HG02610 (cell line): ENCODE measurements around the gene CYP26B1.

ENCODE experiments used
- ATAC-seq: cut with Tn5 transposase; IDR thresholded peaks from one replicate; pipeline ENCODE4 v1.9.1; 2021; ENCODE audit warnings: mild to moderate bottlenecking, moderate library complexity; ENCODE audit not compliant: unreplicated experiment

The CYP26B1 gene

DNA sequence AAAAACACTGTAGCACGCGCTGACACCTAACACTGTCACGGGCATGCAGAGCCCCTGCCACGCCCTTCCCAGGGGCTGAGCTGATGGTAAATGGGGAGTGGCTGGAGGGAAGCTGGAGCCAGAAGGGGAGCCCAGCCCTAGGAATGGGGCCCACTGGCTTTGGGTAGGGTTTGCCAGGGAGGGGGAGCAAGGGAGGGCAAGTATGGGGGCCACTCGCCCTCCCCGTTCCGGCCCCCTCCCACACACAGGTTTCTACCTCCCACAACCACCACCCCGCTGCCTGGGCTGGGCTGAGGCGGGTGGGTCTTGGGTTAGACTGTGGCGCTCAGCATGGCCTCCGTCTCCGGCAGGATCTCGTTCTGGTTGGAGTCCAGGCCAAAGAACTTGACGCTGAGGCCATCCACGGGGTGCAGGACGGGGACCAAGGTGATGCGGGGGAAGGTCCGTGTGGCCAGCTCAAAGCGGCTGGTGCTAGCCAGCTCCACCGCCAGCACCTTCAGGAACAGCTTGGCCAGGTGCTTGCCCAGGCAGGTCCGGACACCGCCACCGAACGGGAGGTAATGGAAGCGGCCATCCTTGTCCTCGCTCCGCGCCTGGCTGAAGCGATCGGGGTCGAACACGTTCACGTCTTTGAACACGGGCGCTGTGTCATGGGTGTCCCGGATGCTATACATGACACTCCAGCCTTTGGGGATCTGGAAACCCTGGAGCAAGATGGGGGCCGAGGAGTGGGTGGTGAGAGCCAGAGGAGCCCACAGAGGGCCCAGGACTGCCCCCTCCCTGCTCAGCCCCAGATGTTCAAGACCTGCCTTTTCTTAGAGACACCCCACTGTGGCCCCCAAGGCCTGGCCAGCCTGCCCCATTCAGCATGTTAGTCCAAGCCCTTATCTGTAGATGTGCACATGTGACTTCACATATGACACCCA lies 15.5 kb downstream of the CYP26B1 start:
- ATAC-seq = no peak

DNA sequence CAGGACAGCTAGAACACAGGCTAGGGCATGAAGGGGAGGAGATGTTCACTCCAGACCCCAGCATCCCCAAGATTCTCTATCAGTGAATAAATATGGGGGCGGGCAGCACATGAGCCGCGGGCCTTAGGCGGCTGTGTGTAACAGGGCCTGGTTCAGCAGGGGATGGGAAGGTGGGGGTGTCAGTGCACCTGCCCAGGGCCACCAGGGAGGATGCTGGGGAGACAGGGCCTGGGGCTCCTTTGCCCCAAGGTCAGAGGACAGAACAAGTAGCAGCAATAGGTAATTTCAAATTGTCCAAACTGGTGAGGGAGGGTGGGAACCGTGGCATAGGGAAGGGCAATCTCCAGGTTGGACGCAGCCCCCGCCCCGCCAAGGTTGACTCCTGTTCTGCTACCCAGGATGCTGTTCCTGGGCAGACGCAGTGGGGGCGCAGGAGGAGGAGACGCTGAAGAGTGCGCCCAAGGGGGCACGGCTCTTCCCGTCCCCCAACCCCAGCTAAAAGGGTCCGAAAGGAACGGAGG lies 16.2 kb downstream of the CYP26B1 start:
- ATAC-seq = no peak

DNA sequence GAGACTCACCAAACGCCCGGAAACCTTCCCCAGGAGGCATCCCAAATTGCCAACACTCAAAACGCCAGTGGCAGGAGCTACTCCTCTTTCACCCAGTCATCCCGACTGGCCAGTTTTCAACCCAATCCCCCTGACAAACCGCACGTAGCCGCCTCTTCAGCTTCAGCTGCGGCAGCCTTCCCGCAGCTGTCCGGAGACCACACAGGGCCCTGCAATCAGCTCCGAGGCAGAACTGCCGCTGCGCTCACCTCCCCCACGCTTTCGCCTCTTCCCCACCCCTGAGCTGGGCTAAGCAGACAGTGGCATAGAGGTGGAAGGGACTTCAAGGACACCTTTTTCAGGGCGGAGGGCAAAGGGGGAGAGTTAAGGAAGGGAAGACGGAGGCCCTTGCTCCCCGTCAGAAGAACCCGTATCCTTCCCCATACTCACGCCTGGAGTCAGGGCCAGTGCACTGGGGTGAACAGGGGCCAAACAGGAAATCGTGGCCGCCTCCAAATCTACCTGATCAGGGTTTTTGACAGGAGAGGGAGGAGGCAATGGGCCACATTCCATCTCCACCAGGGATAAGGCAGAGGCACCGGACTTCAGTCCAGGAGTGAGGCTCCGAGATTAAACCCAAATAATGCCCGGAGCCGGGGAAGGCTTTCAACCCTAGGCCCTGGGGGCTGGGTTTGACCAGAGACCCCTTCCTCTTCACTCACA lies 16.9 kb downstream of the CYP26B1 start:
- ATAC-seq = no peak

DNA sequence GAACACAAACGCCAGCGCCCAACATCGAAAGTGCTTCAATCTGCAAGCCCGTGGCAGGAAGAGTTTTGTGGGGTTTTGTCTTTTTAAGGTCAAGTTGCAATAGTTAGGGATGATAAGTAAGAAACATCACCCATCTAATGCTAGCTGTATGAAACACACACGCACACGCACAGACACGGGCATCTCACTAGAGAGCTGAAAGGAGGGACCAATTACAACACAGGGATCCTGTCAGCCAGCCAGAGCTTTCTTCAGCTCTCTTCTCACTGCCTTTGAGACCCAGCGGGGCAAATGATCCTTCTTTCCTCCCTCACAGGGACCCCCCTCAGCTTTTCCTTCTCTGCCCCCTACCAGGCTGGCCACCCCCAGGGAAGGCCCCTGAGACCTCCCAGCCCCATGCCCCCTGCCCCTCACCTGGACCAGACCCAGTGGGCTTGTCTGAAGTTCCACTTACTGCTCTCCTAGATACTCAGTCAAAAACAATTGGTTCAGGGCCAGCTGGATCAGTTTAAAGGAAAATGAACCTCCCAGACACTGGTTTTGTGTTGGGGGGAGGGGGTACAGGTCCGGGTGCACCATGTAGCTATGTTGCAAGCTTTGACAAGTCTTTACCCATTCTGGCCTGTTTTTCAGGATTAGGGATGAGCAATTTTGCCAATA lies 17.9 kb downstream of the CYP26B1 start:
- no peak for ATAC-seq

DNA sequence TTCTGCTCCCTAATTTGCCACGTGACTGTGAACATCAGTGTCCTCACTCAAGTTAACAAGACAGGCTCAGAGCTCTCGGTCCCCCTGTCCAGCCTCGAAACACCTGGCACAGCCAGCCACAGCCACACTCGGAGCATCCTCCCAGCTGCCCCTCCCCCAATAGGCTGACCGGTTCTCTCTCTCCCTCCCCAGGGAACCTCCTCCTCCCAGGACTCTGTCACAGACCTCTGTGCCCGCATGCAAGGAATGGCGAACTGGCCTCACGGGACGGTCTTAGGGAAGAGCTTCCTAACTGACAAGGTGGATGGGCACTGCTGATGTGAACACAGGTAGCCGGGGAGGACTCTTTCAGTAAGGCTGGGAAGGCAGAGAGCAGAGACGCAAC lies 18.8 kb downstream of the CYP26B1 start:
- no peak for ATAC-seq

DNA sequence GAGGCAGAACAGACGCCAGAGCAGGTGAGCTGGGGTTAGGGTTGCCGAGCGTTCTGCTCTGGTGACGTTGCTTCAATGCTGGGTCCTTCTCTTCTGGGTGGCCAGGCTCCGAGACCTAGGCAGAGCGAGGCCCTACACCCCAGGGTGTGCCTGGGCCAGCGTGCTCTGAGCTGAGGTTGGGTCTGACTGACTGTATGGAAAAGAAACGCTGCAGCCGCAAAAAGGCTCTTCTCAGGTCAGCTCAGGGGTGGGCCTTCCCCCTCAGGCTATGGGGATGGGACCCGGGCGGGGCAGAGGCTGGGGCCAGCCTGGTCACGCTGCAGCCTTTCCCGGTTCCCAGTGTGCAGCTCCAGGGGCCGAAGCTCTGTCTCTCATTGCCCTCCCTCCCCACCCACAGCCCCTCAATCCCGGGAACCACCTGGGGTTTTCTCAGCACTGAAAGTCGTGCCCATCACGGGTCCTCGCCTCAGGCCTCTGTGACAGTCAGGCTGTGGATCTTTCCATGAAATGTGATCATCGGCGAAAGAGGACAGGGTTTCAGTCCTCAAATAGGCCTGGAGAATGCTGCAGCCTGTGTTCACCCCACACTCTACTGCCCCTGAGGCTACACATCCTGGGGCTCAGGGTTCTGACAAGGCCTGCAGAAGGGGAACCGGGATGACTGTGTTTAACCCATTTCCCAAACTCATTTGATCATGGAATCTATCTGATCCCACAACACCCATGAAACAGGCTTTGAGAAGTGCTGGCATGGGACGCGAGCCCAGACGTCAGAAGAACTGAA lies 19.4 kb downstream of the CYP26B1 start:
- no peak for ATAC-seq

DNA sequence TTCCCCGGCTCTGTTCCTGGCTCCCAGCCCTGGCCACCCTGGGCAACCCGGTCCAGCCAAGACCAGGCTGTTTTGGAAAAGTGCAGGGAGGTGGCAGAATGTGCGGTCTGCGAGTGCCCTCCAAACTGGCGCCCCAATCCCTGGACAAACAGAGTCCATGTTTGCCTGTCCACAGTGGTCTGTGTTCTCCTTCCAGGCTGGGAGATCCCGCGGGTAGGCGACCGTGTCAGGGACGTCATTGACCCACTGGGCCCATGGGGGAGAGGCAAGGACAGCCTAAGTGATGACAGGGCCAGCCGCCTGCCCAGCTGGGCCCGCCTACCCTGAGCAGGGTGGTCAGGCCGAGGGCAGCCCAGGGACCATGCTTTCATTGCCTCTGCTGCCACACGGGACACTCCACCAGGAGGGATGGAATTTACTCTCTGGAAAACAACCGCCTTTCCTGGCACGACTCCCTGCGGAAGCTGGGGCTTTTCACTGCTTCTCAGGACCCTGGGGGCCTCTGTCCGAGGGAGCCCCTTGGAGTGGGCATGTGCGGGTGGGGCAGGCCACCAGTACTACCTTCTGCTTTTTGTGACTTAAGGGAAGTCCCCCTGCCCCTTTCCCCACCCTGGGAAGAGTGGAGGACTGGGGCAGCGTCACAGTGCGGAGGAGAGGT lies 20.1 kb downstream of the CYP26B1 start:
- no peak for ATAC-seq

DNA sequence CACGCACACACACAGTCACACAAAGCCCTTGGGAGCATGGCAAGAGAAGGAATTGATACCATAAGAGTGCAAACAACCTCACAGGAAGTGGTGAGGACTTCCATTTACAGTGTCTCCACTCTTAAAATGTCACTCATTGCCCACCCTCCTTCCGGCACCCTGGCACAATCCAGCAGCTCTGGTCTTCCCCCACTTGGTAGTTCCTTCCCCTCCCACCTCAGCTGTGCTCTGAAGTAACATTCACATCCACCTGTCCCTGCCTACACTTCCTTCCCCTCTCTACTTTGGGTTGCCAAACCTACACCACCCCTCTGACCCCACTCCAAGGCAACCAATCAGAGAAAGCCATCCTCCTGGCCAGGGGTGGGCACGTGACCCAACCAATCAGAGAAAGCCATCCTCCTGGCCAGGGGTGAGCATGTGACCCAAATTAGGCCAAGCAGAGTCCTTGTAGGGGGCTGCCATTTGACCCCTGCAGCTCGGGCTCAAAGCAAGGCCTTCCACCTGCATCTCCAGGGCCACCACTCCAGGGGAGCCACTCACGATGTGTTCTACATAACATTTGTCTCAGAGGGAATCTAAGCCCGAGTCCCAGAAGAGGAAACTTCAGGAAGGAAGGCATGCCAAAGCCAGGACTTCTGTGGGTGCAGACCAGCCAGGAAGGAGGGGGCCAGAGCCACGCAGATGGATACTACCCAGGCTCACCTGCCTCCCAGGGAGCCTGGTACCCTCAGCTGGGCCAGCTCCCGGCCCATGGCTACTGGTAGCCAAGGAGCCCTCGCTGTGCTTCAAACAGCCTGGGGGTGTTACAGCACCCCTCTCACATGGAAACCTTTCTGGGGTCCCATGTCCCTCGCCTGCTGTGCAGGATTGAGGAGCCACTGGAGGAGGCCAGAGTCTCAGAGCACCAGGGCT lies 21.2 kb downstream of the CYP26B1 start:
- ATAC-seq = no peak

DNA sequence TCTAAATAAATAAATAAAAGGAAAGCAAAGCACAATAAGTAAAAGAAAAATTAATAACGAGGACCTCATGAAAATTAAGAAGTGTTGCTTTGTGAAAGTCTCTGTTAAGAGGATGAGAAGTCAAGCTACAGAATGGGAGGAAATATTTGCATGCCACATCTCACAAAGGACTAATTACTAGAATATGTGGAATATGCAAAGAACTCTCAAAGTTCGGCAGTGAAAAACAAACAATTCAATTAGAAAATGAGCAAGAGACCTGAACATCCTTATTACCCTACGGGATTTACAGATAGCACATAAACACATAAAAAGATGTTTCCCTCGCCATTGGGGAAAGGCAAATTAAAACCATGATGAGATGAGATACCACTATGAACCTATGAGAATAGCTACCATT lies 23.3 kb downstream of the CYP26B1 start:
- ATAC-seq = no peak

DNA sequence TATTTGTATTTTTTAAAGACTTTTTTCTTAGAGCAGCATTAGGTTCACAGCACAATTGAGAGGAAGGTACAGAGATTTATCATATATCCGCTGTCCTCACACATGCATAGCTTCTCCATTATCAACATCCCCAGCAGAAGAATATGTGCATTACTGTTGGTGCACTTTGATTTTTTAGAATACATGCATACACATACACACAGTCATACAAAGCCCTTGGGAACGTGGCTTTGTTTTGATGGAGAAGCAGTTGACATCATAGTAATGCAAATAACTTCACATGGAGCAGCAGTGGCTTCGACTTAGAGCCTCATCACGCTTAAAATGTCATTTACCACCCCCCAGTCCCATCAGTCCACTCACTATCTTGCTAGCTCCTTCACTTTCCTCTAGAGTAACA lies 26.5 kb downstream of the CYP26B1 start:
- no peak for ATAC-seq

DNA sequence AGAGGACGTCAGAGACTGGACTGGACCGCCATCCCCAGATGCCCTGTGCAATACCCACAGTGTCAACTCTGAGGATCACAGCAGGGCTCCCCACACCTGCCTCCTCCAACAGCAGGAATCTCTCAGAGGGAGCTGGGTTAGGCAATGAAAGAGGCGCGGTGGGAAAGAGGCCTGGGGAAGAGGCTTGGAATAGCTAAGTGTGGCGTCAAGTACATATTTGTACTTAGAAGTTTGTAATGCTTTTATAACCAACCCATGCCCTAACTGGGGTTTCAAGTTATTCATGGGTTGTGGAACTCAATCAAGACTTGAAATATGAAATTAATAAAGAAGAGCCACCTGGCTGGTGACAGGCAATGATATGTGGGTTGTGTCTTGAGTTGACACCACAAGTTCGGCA lies 28.7 kb downstream of the CYP26B1 start:
- ATAC-seq = no peak

DNA sequence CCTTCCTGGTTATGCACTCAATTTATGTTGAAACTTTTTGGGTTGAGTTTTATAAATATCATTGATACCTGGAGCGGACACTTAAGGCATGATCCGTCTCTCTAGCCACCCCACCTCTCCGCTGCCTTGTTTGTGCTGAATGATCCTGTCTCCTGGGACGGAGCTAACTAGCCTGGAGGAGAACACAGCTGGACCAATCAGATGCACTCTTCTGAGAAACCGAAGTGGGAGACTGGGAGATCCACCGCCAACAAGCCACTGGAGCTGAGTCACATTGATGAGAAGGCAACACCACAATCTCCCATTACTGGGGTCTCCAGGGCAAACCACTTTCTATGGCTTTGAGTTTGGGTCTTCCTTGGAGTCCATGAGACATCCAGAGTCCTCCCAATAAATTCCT lies 29.3 kb downstream of the CYP26B1 start:
- no peak for ATAC-seq

DNA sequence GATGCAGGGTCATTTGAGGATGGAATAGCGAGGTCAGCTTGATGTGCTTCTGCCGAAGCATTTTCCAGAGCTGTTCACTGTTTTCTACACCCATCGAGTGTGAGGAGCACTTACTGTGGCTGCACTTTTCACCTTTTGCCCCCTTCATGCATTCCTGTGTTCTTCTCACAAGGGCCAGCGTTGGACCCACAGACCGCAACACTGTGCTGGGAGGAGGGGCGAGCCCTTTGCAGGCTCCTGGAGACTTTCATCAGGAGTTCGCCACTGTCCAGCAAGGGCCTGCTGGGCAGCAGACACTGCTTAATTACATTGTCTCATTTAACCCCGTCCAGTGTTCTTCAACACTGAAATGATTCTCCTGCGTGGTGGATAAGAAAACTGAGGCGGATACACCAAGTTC lies 29.9 kb downstream of the CYP26B1 start:
- ATAC-seq = no peak

DNA sequence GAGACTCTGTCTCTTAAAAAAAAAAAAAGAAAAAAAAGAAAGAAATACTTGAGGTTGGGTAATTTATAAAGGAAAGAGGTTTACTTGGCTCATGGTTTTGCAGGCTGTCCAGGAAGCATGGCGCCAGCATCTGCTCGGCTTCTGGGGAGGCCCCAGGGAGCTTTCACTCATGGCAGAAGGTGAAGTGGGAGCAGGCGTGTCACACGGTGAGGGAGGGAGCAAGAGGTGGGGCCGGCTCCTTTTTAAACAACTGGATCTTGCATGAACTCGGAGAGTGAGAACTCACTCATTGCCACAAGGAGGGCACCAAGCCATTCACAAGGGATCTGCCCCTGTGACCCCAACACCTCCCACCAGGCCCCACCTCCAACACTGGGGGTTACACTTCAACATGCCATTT lies 30.6 kb downstream of the CYP26B1 start:
- no peak for ATAC-seq

DNA sequence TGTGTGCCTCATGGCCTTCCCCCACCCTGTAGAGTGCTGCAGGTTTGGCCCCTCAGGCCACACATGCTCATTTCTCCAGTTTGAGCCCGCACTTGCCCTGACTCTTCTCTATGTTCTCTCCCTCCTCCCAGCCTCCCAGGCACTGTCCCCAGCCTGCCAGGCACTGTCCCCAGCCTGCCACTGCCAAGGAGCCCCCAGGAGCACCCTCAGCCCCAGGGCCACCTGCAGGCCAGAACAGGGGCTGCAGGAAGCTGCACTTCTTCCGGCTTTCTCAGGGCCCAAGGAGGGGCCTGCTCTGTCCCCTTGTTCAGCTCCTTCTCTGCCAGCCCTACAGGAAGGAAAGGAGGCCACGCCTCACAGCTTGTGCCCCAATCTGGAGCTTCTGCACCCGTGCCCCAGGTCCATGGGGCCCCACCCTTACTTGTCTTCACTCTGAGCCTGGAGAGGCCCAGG lies 31.6 kb downstream of the CYP26B1 start:
- no peak for ATAC-seq

DNA sequence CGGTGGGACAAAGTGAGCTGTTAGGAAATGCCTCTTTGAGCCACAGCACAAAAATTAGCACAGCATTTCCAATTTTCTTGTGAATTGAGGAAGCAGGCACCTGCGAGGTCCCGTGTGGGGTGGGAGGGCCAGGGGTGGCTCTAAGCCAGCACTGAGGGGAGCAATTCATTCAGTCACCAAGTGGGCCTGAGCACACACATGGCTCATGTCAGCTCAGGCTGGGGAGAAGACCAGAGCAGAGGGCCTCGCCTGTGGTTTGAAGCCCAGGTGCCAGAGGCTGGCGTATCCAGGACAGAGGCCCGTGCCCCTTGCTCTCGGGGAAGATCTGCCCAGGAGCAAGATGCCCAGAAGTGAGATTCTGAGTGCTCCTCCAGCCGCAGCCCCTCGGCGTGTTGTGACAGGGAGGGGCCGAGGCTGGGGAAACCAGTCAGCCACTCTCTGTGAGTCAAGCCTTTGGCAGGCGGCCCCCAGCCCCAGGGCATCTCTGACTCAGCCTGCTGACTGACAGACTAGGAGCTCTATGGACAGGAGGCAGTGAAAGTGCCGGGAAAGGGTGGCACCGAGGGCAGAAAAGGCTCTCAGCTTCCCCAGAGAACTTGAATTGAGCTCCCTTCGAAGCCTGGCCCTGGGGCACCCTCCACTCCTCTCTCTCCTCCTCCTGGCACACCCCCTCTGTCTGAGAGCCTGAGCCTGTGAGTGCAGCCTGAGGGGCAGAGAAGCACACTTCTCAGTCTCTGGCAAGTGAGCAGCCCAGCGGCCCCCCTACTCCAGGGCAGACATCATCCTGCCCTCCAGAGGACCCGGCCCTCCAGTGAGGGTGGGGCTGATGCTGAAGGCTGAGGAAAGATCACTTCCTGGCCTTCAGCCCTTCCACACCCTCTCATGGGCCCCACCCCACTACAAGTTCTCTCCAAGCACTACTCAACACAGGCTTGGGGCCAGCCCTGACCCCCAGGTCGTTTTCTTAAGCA lies 32.3 kb downstream of the CYP26B1 start:
- no peak for ATAC-seq

DNA sequence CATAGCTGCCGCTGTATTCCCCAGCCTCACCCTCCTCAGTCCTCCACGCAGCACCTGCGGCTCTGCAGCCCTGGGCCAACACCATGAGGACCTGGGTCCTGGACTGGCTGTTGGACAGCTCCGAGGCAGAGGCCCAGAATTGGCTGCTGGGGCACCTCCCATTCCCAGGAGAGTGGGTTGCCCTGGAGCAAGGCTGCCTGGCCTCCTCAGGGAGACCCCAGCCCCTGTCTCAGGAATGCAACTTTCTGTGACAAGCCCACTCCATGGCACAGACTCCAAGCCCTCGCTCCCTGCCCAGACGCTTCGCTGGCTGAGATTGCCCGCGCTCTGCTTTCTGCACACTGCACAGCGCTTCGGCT lies 33.0 kb downstream of the CYP26B1 start:
- ATAC-seq = no peak
